Loucy (cell line): ENCODE data around the gene DYNC1LI1.

Experiments
- EZH2phosphoT487 ChIP-seq: fragments of 200-600 bp; IDR thresholded peaks from 2 replicates; pipeline ENCODE4 v1.6.1; 2018; ENCODE audit warnings: antibody characterized with exemption, mild to moderate bottlenecking, moderate library complexity, borderline replicate concordance
- TF ChIP-seq, protein P1 (sequence below): fragments of 200-600 bp; sonication (generic); conservative IDR thresholded peaks from 2 replicates; pipeline ENCODE4 v1.5.1; 2014; ENCODE audit warnings: mild to moderate bottlenecking, antibody characterized with exemption, low read length

DNA sequence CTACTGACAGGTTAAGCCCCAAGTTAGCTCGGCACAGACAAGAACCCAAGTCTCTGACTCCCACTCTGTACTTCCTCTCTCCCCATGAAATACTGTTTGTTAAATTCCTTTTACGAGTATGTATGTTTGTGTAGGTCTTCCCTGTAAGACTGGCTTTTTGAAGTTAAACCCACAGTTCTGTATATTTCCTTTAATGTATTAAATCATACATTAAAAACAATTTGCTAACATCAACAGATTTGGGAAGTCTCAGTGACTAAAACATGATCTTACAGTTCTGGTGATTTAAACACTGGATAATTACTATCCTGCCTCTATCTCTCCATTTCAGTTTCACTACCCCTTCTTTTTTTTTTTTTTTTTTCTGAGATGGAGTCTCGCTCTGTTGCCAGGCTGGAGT, 72.4 kb downstream of the DYNC1LI1 start:
- TF ChIP-seq, protein P1, sequence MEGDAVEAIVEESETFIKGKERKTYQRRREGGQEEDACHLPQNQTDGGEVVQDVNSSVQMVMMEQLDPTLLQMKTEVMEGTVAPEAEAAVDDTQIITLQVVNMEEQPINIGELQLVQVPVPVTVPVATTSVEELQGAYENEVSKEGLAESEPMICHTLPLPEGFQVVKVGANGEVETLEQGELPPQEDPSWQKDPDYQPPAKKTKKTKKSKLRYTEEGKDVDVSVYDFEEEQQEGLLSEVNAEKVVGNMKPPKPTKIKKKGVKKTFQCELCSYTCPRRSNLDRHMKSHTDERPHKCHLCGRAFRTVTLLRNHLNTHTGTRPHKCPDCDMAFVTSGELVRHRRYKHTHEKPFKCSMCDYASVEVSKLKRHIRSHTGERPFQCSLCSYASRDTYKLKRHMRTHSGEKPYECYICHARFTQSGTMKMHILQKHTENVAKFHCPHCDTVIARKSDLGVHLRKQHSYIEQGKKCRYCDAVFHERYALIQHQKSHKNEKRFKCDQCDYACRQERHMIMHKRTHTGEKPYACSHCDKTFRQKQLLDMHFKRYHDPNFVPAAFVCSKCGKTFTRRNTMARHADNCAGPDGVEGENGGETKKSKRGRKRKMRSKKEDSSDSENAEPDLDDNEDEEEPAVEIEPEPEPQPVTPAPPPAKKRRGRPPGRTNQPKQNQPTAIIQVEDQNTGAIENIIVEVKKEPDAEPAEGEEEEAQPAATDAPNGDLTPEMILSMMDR = no peak
- no peak for TF ChIP-seq EZH2phosphoT487
